ENCODE data around the gene ARHGEF10L.

Gene ARHGEF10L

GRCh38 chr1:17520473-17521319 lies 18.8 kb upstream of the ARHGEF10L start:
- no peak for DNase-seq (ENCODE audit: low spot score)

- DNase-seq (ENCODE audit: low spot score), result no peak
These were observed 17.4 kb upstream of the ARHGEF10L start for GRCh38 chr1:17521946-17522612.

GRCh38 chr1:17523321-17524041 lies 16.0 kb upstream of the ARHGEF10L start:
- no peak for DNase-seq (ENCODE audit: low spot score)

GRCh38 chr1:17524645-17525044 lies 14.9 kb upstream of the ARHGEF10L start:
- DNase-seq (ENCODE audit: low spot score), result no peak

- DNase-seq (ENCODE audit: low spot score), result no peak
These were observed 13.4 kb upstream of the ARHGEF10L start for GRCh38 chr1:17525996-17526686.

- no peak for DNase-seq (ENCODE audit: low spot score)
These were observed 12.2 kb upstream of the ARHGEF10L start for GRCh38 chr1:17527036-17527914.

- no peak for DNase-seq (ENCODE audit: low spot score)
These were observed 10.1 kb upstream of the ARHGEF10L start for GRCh38 chr1:17529381-17529780.

- no peak for DNase-seq (ENCODE audit: low spot score)
These were observed 8.2 kb upstream of the ARHGEF10L start for GRCh38 chr1:17531343-17531681.

GRCh38 chr1:17531682-17532487 lies 7.6 kb upstream of the ARHGEF10L start:
- no peak for DNase-seq (ENCODE audit: low spot score)

- DNase-seq (ENCODE audit: low spot score), result no peak
These were observed 6.3 kb upstream of the ARHGEF10L start for GRCh38 chr1:17533201-17533600.

GRCh38 chr1:17535300-17535936 lies 4.1 kb upstream of the ARHGEF10L start:
- DNase-seq (ENCODE audit: low spot score), result no peak

GRCh38 chr1:17538010-17538409 lies 1.5 kb upstream of the ARHGEF10L start:
- DNase-seq (ENCODE audit: low spot score), result no peak

GRCh38 chr1:17538428-17539117 lies 925 bp upstream of the ARHGEF10L start:
- DNase-seq (ENCODE audit: low spot score), result no peak

GRCh38 chr1:17539118-17539476 lies 401 bp upstream of the ARHGEF10L start:
- DNase-seq (ENCODE audit: low spot score), result no peak

- DNase-seq (ENCODE audit: low spot score), result no peak
These were observed 930 bp downstream of the ARHGEF10L start for GRCh38 chr1:17540255-17541001.

- DNase-seq (ENCODE audit: low spot score), result no peak
These were observed 3.1 kb downstream of the ARHGEF10L start for GRCh38 chr1:17542645-17543044.

GRCh38 chr1:17544776-17545350 lies 5.4 kb downstream of the ARHGEF10L start:
- DNase-seq (ENCODE audit: low spot score), result no peak

GRCh38 chr1:17545356-17545755 lies 5.9 kb downstream of the ARHGEF10L start:
- no peak for DNase-seq (ENCODE audit: low spot score)

Data from hematopoietic multipotent progenitor cell treated with erythropoietin and hydrocortisone succinate and interleukin-3 and kit ligand, for 15 days (in vitro differentiated cells).